Stomach smooth muscle (tissue), 2 donors: ENCODE data around the gene SH2D2A.

Experiments
- H3K27ac ChIP-seq: one replicate; pipeline ENCODE4 v1.7.0; 2013; ENCODE audit warnings: mild to moderate bottlenecking, low read length, inconsistent platforms
- H3K27me3 ChIP-seq, 2 donors: one replicate each; pipeline ENCODE4 v1.7.0; 2013; ENCODE audit warnings: low read length in 2 of 2; ENCODE audit not compliant: insufficient read depth in 2 of 2, control insufficient read depth in 1 of 2
- H3K36me3 ChIP-seq, 2 donors: one replicate each; pipeline ENCODE4 v1.7.0; 2013; ENCODE audit warnings: low read length in 2 of 2; ENCODE audit not compliant: control insufficient read depth in 2 of 2, insufficient read depth in 2 of 2
- H3K4me1 ChIP-seq: one replicate; pipeline ENCODE4 v1.7.0; 2013; ENCODE audit warnings: low read length; ENCODE audit not compliant: control insufficient read depth, insufficient read depth
- H3K4me3 ChIP-seq, 2 donors: one replicate each; pipeline ENCODE4 v1.7.0; 2013; ENCODE audit warnings: low read length in 2 of 2
- H3K9ac ChIP-seq, 2 donors: one replicate each; pipeline ENCODE4 v1.7.0; 2013; ENCODE audit warnings: low read length in 2 of 2, mild to moderate bottlenecking in 1 of 2
- H3K9me3 ChIP-seq, 2 donors: one replicate each; pipeline ENCODE4 v1.7.0; 2013; ENCODE audit warnings: low read length in 2 of 2; ENCODE audit not compliant: control insufficient read depth in 2 of 2
- donor health status: healthy.
- donor health status: Pancreatic carcinoma.

SH2D2A gene

GRCh38 chr1:156858959-156859522 lies 42.4 kb upstream of the SH2D2A start, which contains the start of gene INSRR:
Gene INSRR (minus strand): TSS chr1:156859117. CDS start chr1:156858621, 496 bp downstream.
- H3K9ac ChIP-seq, result peak within 1 kb of the TSS in 1 of 2 donors; percentile 32
- peaks cover 29% of the 10 kb centered on the region for H3K4me1 ChIP-seq
- no peak within 1 kb of the TSS for H3K27ac ChIP-seq
- H3K27me3 ChIP-seq, result peaks cover 56 to 67% of the 10 kb centered on the region in 2 donors
- H3K9me3 ChIP-seq, result no peaks in the 10 kb centered on the region
- H3K4me3 ChIP-seq, result peak within 1 kb of the TSS; percentile 64 to 66
- H3K36me3 ChIP-seq, result no peaks in the 10 kb centered on the region

- Histone ChIP-seq H3K9ac (no peak overlapping the region), H3K27me3 (peaks cover 51 to 67% of the 10 kb centered on the region in 2 donors), H3K4me3 (peak overlapping the region in 1 of 2 donors; percentile 47), H3K27ac (no peak overlapping the region), H3K4me1 (peaks cover 29% of the 10 kb centered on the region), H3K36me3 (no peaks in the 10 kb centered on the region), H3K9me3 (no peaks in the 10 kb centered on the region)
These were observed 41.9 kb upstream of the SH2D2A start for GRCh38 chr1:156858555-156858956.

GRCh38 chr1:156857532-156857931 lies 40.9 kb upstream of the SH2D2A start:
- Histone ChIP-seq H3K9me3 (no peaks in the 10 kb centered on the region), H3K27me3 (peaks cover 43 to 60% of the 10 kb centered on the region in 2 donors)

GRCh38 chr1:156856282-156856785 lies 39.7 kb upstream of the SH2D2A start:
- Histone ChIP-seq H3K27me3 (peaks cover 33 to 48% of the 10 kb centered on the region in 2 donors), H3K9me3 (no peaks in the 10 kb centered on the region), H3K36me3 (no peaks in the 10 kb centered on the region), H3K4me3 (no peak overlapping the region), H3K4me1 (peaks cover 36% of the 10 kb centered on the region), H3K9ac (no peak overlapping the region), H3K27ac (no peak overlapping the region)

More at GRCh38 chr1:156857532-156857931, 40.9 kb upstream of the SH2D2A start:
- peaks cover 30% of the 10 kb centered on the region for H3K4me1 ChIP-seq
- H3K36me3 ChIP-seq, result no peaks in the 10 kb centered on the region
- no peak overlapping the region for H3K4me3 ChIP-seq
- no peak overlapping the region for H3K9ac ChIP-seq
- H3K27ac ChIP-seq, result no peak overlapping the region

GRCh38 chr1:156854634-156855033 lies 38.0 kb upstream of the SH2D2A start:
- no peaks in the 10 kb centered on the region for H3K9me3 ChIP-seq
- H3K27me3 ChIP-seq, result peaks cover 24 to 31% of the 10 kb centered on the region in 2 donors
- H3K9ac ChIP-seq, result no peak overlapping the region

GRCh38 chr1:156853761-156854160 lies 37.1 kb upstream of the SH2D2A start:
- Histone ChIP-seq H3K4me3 (no peak overlapping the region), H3K4me1 (peaks cover 13% of the 10 kb centered on the region), H3K9me3 (no peaks in the 10 kb centered on the region), H3K36me3 (no peaks in the 10 kb centered on the region), H3K27me3 (peaks cover 20 to 27% of the 10 kb centered on the region in 2 donors), H3K27ac (no peak overlapping the region), H3K9ac (no peak overlapping the region)

More at GRCh38 chr1:156854634-156855033, 38.0 kb upstream of the SH2D2A start:
- no peaks in the 10 kb centered on the region for H3K36me3 ChIP-seq
- H3K4me3 ChIP-seq, result no peak overlapping the region
- H3K27ac ChIP-seq, result no peak overlapping the region
- peaks cover 21% of the 10 kb centered on the region for H3K4me1 ChIP-seq

GRCh38 chr1:156852418-156852874 lies 35.8 kb upstream of the SH2D2A start:
- no peak overlapping the region for H3K27ac ChIP-seq
- H3K4me3 ChIP-seq, result no peak overlapping the region
- peaks cover 14 to 22% of the 10 kb centered on the region in 2 donors for H3K27me3 ChIP-seq
- peaks cover 11% of the 10 kb centered on the region for H3K4me1 ChIP-seq
- no peaks in the 10 kb centered on the region for H3K9me3 ChIP-seq
- H3K36me3 ChIP-seq, result no peaks in the 10 kb centered on the region
- H3K9ac ChIP-seq, result no peak overlapping the region

GRCh38 chr1:156851779-156852417 lies 35.2 kb upstream of the SH2D2A start:
- Histone ChIP-seq H3K27me3 (peaks cover 13 to 23% of the 10 kb centered on the region in 2 donors), H3K9me3 (no peaks in the 10 kb centered on the region), H3K4me1 (peaks cover 11% of the 10 kb centered on the region), H3K27ac (no peak overlapping the region), H3K36me3 (no peaks in the 10 kb centered on the region), H3K4me3 (no peak overlapping the region), H3K9ac (no peak overlapping the region)

- no peak overlapping the region for H3K9ac ChIP-seq
- H3K27me3 ChIP-seq, result peaks cover 25 to 33% of the 10 kb centered on the region in 2 donors
- no peaks in the 10 kb centered on the region for H3K36me3 ChIP-seq
- H3K27ac ChIP-seq, result no peak overlapping the region
- no peaks in the 10 kb centered on the region for H3K9me3 ChIP-seq
- H3K4me3 ChIP-seq, result no peak overlapping the region
- H3K4me1 ChIP-seq, result peaks cover 11% of the 10 kb centered on the region
These were observed 32.5 kb upstream of the SH2D2A start for GRCh38 chr1:156849151-156849496.

- H3K9me3 ChIP-seq, result no peaks in the 10 kb centered on the region
- peaks cover 30 to 37% of the 10 kb centered on the region in 2 donors for H3K27me3 ChIP-seq
- no peak overlapping the region for H3K27ac ChIP-seq
- peaks cover 11% of the 10 kb centered on the region for H3K4me1 ChIP-seq
- no peaks in the 10 kb centered on the region for H3K36me3 ChIP-seq
- H3K9ac ChIP-seq, result no peak overlapping the region
- H3K4me3 ChIP-seq, result no peak overlapping the region
These were observed 32.0 kb upstream of the SH2D2A start for GRCh38 chr1:156848461-156849150.
